Mesothelial cell of epicardium (in vitro differentiated cells): ENCODE data around the gene CHAD. TPM values are rescaled to one million over a fixed set of nuclear protein-coding genes. Genes with fewer than 3 reads are reported as not detected.

ENCODE experiments used
- DNase-seq, 2 experiments: peaks; one replicate each; pipeline ENCODE4 v3.0.0; 2021; ENCODE audit warnings: low spot score in 2 of 2; ENCODE audit not compliant: unreplicated experiment in 2 of 2
- H3K27ac Mint-ChIP-seq: 2 replicates; pipeline ENCODE4 v1.8.0; 2021; ENCODE audit warnings: mixed read lengths
- H3K27me3 Mint-ChIP-seq: 2 replicates; pipeline ENCODE4 v1.8.0; 2021; ENCODE audit warnings: low read depth, mixed read lengths
- H3K36me3 Mint-ChIP-seq: 2 replicates; pipeline ENCODE4 v1.8.0; 2021; ENCODE audit warnings: mixed read lengths
- H3K4me1 Mint-ChIP-seq: 2 replicates; pipeline ENCODE4 v1.8.0; 2021; ENCODE audit warnings: mixed read lengths
- H3K4me3 Mint-ChIP-seq: 2 replicates; pipeline ENCODE4 v1.8.0; 2021; ENCODE audit warnings: mild to moderate bottlenecking, moderate library complexity, mixed read lengths
- H3K9me3 Mint-ChIP-seq: 2 replicates; pipeline ENCODE4 v1.8.0; 2021; ENCODE audit warnings: mixed read lengths
- CTCF ChIP-seq: fragments of 200-600 bp; sonication (generic); IDR thresholded peaks from one replicate; pipeline ENCODE4 v1.5.0; 2021; ENCODE audit warnings: antibody characterized with exemption; ENCODE audit not compliant: unreplicated experiment
- total RNA-seq: library from RNA; stranded (reverse); gene quantifications from 3 replicates; pipeline ENCODE4 v1.2.1, GENCODE V29; 2021

Gene CHAD
- total RNA-seq, 1 donor from 2014 or later = not detected

- Mint-ChIP-seq H3K4me1 (peaks cover 45% of the 10 kb centered on the region), H3K27ac (peak overlapping the region; percentile 91), H3K4me3 (peak overlapping the region; percentile 34), H3K27me3 (no peaks in the 10 kb centered on the region), H3K9me3 (no peaks in the 10 kb centered on the region), H3K36me3 (peaks cover 3% of the 10 kb centered on the region)
- no peak for DNase-seq
- no peak for TF ChIP-seq CTCF
Measured at GRCh38 chr17:50443505-50443974, 25.1 kb downstream of the CHAD start.

- no peak overlapping the region for H3K4me3 Mint-ChIP-seq
- H3K4me1 Mint-ChIP-seq = peaks cover 40% of the 10 kb centered on the region
- H3K36me3 Mint-ChIP-seq = peaks cover 8% of the 10 kb centered on the region
- DNase-seq = no peak
- H3K27me3 Mint-ChIP-seq = no peaks in the 10 kb centered on the region
- no peaks in the 10 kb centered on the region for H3K9me3 Mint-ChIP-seq
- H3K27ac Mint-ChIP-seq = peak overlapping the region; percentile 89
- TF ChIP-seq CTCF = no peak
Measured at GRCh38 chr17:50440838-50441829, 27.5 kb downstream of the CHAD start.

GRCh38 chr17:50440172-50440837, 28.4 kb downstream of the CHAD start:
- Mint-ChIP-seq H3K36me3 (peaks cover 8% of the 10 kb centered on the region), H3K4me1 (peaks cover 35% of the 10 kb centered on the region), H3K27me3 (no peaks in the 10 kb centered on the region), H3K9me3 (no peaks in the 10 kb centered on the region), H3K4me3 (no peak overlapping the region), H3K27ac (peak overlapping the region; percentile 89)
- no peak for DNase-seq
- TF ChIP-seq CTCF = no peak

- no peak for DNase-seq
- no peak for TF ChIP-seq CTCF
- Mint-ChIP-seq H3K27me3 (no peaks in the 10 kb centered on the region), H3K4me3 (no peak overlapping the region), H3K4me1 (peaks cover 24% of the 10 kb centered on the region), H3K9me3 (no peaks in the 10 kb centered on the region), H3K36me3 (peaks cover 10% of the 10 kb centered on the region), H3K27ac (no peak overlapping the region)
Measured at GRCh38 chr17:50439008-50439407, 29.7 kb downstream of the CHAD start.

- Mint-ChIP-seq H3K9me3 (no peaks in the 10 kb centered on the region), H3K27me3 (no peaks in the 10 kb centered on the region), H3K36me3 (peaks cover 10% of the 10 kb centered on the region), H3K4me3 (no peak overlapping the region), H3K4me1 (peaks cover 8% of the 10 kb centered on the region), H3K27ac (no peak overlapping the region)
- DNase-seq = no peak
- TF ChIP-seq CTCF = no peak
Measured at GRCh38 chr17:50437409-50437808, 31.3 kb downstream of the CHAD start.
